H9 (cell line): ENCODE measurements around the gene C3orf20. TPM values are rescaled to one million over a fixed set of nuclear protein-coding genes. Genes with fewer than 3 reads are reported as not detected.

Experiments used
- DNase-seq: peaks from one replicate; pipeline ENCODE4 v3.0.0-alpha.2; 2017
- H2AFZ ChIP-seq: one replicate; pipeline ENCODE4 v1.6.1; 2013; ENCODE audit warnings: mild to moderate bottlenecking, low read length, control low read depth, moderate library complexity
- H2AK5ac ChIP-seq: 2 replicates; pipeline ENCODE4 v1.6.1; 2013; ENCODE audit warnings: low read length, control low read depth, mixed read lengths; ENCODE audit not compliant: insufficient read length
- H2BK120ac ChIP-seq: one replicate; pipeline ENCODE4 v1.6.1; 2013; ENCODE audit warnings: low read depth, mild to moderate bottlenecking, low read length, control low read depth, inconsistent platforms; ENCODE audit not compliant: poor library complexity, severe bottlenecking
- H2BK12ac ChIP-seq: 2 replicates; pipeline ENCODE4 v1.6.1; 2013; ENCODE audit warnings: low read length, control low read depth, mixed read lengths, low read depth; ENCODE audit not compliant: insufficient read length
- H2BK15ac ChIP-seq: 2 replicates; pipeline ENCODE4 v1.6.1; 2013; ENCODE audit warnings: low read depth, low read length, control low read depth
- H2BK20ac ChIP-seq: one replicate; pipeline ENCODE4 v1.6.1; 2013; ENCODE audit warnings: low read depth, mild to moderate bottlenecking, low read length, control low read depth, inconsistent platforms; ENCODE audit not compliant: poor library complexity, severe bottlenecking
- H2BK5ac ChIP-seq: 2 replicates; pipeline ENCODE4 v1.6.1; 2013; ENCODE audit warnings: low read length, control low read depth, mixed read lengths; ENCODE audit not compliant: insufficient read length
- H3K14ac ChIP-seq: 2 replicates; pipeline ENCODE4 v1.6.1; 2013; ENCODE audit warnings: low read length, control low read depth; ENCODE audit not compliant: insufficient read depth
- H3K18ac ChIP-seq: 2 replicates; pipeline ENCODE4 v1.6.1; 2013; ENCODE audit warnings: low read depth, mild to moderate bottlenecking, mixed read lengths, low read length, control low read depth; ENCODE audit not compliant: insufficient read length
- H3K23ac ChIP-seq: 2 replicates; pipeline ENCODE4 v1.6.1; 2013; ENCODE audit warnings: low read length, control low read depth, mixed read lengths, low read depth; ENCODE audit not compliant: insufficient read length
- H3K23me2 ChIP-seq: 2 replicates; pipeline ENCODE4 v1.6.1; 2013; ENCODE audit warnings: low read depth, mild to moderate bottlenecking, mixed read lengths, low read length, control low read depth; ENCODE audit not compliant: insufficient read length, poor library complexity, severe bottlenecking
- H3K27ac ChIP-seq: 2 replicates; pipeline ENCODE4 v1.5.1; 2013; ENCODE audit warnings: low read length, control low read depth, mixed read lengths, low read depth; ENCODE audit not compliant: insufficient read length
- H3K27me3 ChIP-seq: 2 replicates; pipeline ENCODE4 v1.6.1; 2013; ENCODE audit warnings: low read length, control low read depth, inconsistent platforms; ENCODE audit not compliant: insufficient read depth
- H3K4ac ChIP-seq: 2 replicates; pipeline ENCODE4 v1.6.1; 2013; ENCODE audit warnings: low read depth, mild to moderate bottlenecking, control low read depth, inconsistent platforms, low read length, moderate library complexity
- H3K4me1 ChIP-seq: 2 replicates; pipeline ENCODE4 v1.6.1; 2013; ENCODE audit warnings: low read length, control low read depth, inconsistent platforms; ENCODE audit not compliant: insufficient read depth
- H3K4me2 ChIP-seq: 2 replicates; pipeline ENCODE4 v1.6.1; 2013; ENCODE audit warnings: low read length, control low read depth, mixed read lengths; ENCODE audit not compliant: insufficient read length, insufficient read depth
- H3K56ac ChIP-seq: 2 replicates; pipeline ENCODE4 v1.6.1; 2013; ENCODE audit warnings: low read depth, mild to moderate bottlenecking, mixed read lengths, low read length, control low read depth; ENCODE audit not compliant: insufficient read length
- H3K79me1 ChIP-seq: 2 replicates; pipeline ENCODE4 v1.6.1; 2013; ENCODE audit warnings: low read depth, mild to moderate bottlenecking, moderate library complexity, low read length, control low read depth, inconsistent platforms; ENCODE audit not compliant: insufficient read depth, poor library complexity, severe bottlenecking
- H3K79me2 ChIP-seq: 2 replicates; pipeline ENCODE4 v1.6.1; 2013; ENCODE audit warnings: low read length, control low read depth, inconsistent platforms; ENCODE audit not compliant: insufficient read depth
- H3K9ac ChIP-seq: 2 replicates; pipeline ENCODE4 v1.6.1; 2013; ENCODE audit warnings: low read length, control low read depth, mixed read lengths; ENCODE audit not compliant: insufficient read length; ENCODE audit errors: extremely low read depth
- H3K9me3 ChIP-seq: one replicate; pipeline ENCODE4 v1.6.1; 2013; ENCODE audit warnings: low read depth, low read length, inconsistent platforms; ENCODE audit not compliant: control insufficient read depth
- H3T11ph ChIP-seq: one replicate; pipeline ENCODE4 v1.6.1; 2013; ENCODE audit warnings: mild to moderate bottlenecking, low read length, control low read depth, inconsistent platforms
- H4K20me1 ChIP-seq: one replicate; pipeline ENCODE4 v1.6.1; 2013; ENCODE audit not compliant: control insufficient read depth, insufficient read length, insufficient read depth
- H4K5ac ChIP-seq: 2 replicates; pipeline ENCODE4 v1.6.1; 2013; ENCODE audit warnings: low read depth, mild to moderate bottlenecking, mixed read lengths, low read length, control low read depth; ENCODE audit not compliant: insufficient read length
- H4K8ac ChIP-seq: replicated peaks from 2 replicates; pipeline ENCODE4 v1.6.1; 2013; ENCODE audit warnings: low read length, control low read depth, mixed read lengths, low read depth; ENCODE audit not compliant: insufficient read length
- H4K91ac ChIP-seq: 2 replicates; pipeline ENCODE4 v1.6.1; 2013; ENCODE audit warnings: low read depth, mild to moderate bottlenecking, moderate library complexity, mixed read lengths, low read length, control low read depth; ENCODE audit not compliant: insufficient read length
- H3K27ac Mint-ChIP-seq, 3 experiments: 2 replicates in 2 of 3; 3 replicates in 1 of 3; pipeline ENCODE4 v1.8.0; 2020 to 2021; ENCODE audit warnings: mixed read lengths in 3 of 3, mild to moderate bottlenecking in 1 of 3, moderate library complexity in 1 of 3
- H3K27me3 Mint-ChIP-seq: 2 replicates; pipeline ENCODE4 v1.8.0; 2021; ENCODE audit warnings: low read depth, mild to moderate bottlenecking, moderate library complexity, mixed read lengths
- H3K36me3 Mint-ChIP-seq, 3 experiments: 2 replicates in 2 of 3; 3 replicates in 1 of 3; pipeline ENCODE4 v1.8.0; 2020 to 2021; ENCODE audit warnings: low read depth in 3 of 3, mixed read lengths in 3 of 3; ENCODE audit not compliant: insufficient read depth in 1 of 3
- H3K4me1 Mint-ChIP-seq, 2 experiments: 2 replicates each; pipeline ENCODE4 v1.8.0; 2020; ENCODE audit warnings: mixed read lengths in 2 of 2
- H3K4me3 Mint-ChIP-seq, 2 experiments: 2 replicates in 1 of 2; 3 replicates in 1 of 2; pipeline ENCODE4 v1.8.0; 2020 to 2021; ENCODE audit warnings: mild to moderate bottlenecking in 2 of 2, mixed read lengths in 2 of 2, moderate library complexity in 1 of 2
- H3K9me3 Mint-ChIP-seq, 2 experiments: 2 replicates in 1 of 2; 3 replicates in 1 of 2; pipeline ENCODE4 v1.8.0; 2020; ENCODE audit warnings: mild to moderate bottlenecking in 2 of 2, mixed read lengths in 2 of 2, moderate library complexity in 1 of 2
- CTCF ChIP-seq: fragments of 200-600 bp; sonication (generic); conservative IDR thresholded peaks from 3 replicates; pipeline ENCODE4 v1.8.0; 2021; ENCODE audit warnings: antibody characterized with exemption, mild to moderate bottlenecking
- WGBS: extraction: QIAGEN DNeasy Blood & Tissue Kit; methylation state at CpG from one replicate; pipeline ENCODE4 v1.1.7; 2013; ENCODE audit warnings: missing lambda C conversion rate, low lambda C conversion rate, mixed read lengths; ENCODE audit not compliant: insufficient read length; ENCODE audit errors: extremely low coverage; 5-methylcytosine and 5-hydroxymethylcytosine counted together
- total RNA-seq: library from RNA; stranded (reverse); gene quantifications from 2 replicates; pipeline ENCODE4 v1.2.1, GENCODE V29; 2021

Gene C3orf20
- total RNA-seq, 1 experiment from 2014 or later: not detected

GRCh38 chr3:14646131-14646573, 28.8 kb upstream of the C3orf20 start:
- no peak overlapping the region for H4K5ac ChIP-seq
- H3K27ac ChIP-seq: no peak overlapping the region
- Mint-ChIP-seq H3K27ac (no peak overlapping the region), H3K9me3 (no peaks in the 10 kb centered on the region; a peak in 1 of 5 replicates), H3K27me3 (peaks cover 70% of the 10 kb centered on the region), H3K4me3 (no peak overlapping the region), H3K4me1 (peaks cover 0 to 5% of the 10 kb centered on the region in 2 experiments; a peak in 3 of 4 replicates), H3K36me3 (no peaks in the 10 kb centered on the region)
- no peak overlapping the region for H3K56ac ChIP-seq
- no peaks in the 10 kb centered on the region for H3K79me1 ChIP-seq
- no peak overlapping the region for H2BK15ac ChIP-seq
- H3K4me1 ChIP-seq: no peaks in the 10 kb centered on the region
- no peak overlapping the region for H2BK12ac ChIP-seq
- no peak for TF ChIP-seq CTCF
- no CpG with 5 or more reads among the region's 6 CpGs for WGBS
- H3T11ph ChIP-seq: no peak overlapping the region
- H4K20me1 ChIP-seq: no peaks in the 10 kb centered on the region
- no peak overlapping the region for H2AK5ac ChIP-seq
- H3K9ac ChIP-seq: no peak overlapping the region
- DNase-seq: no peak
- peaks cover 2% of the 10 kb centered on the region; the same call in 1 of the 2 replicates for H3K79me2 ChIP-seq
- H3K18ac ChIP-seq: no peak overlapping the region
- no peaks in the 10 kb centered on the region; the same call in 1 of the 2 replicates for H3K27me3 ChIP-seq
- no peaks in the 10 kb centered on the region for H3K9me3 ChIP-seq
- no peak overlapping the region for H3K4me2 ChIP-seq
- H2AFZ ChIP-seq: no peak overlapping the region
- no peak overlapping the region for H2BK120ac ChIP-seq
- H3K14ac ChIP-seq: no peak overlapping the region; the same call in 1 of the 2 replicates
- H3K4ac ChIP-seq: no peak overlapping the region
- H4K8ac ChIP-seq: no peak overlapping the region
- H4K91ac ChIP-seq: no peak overlapping the region
- no peak overlapping the region for H2BK5ac ChIP-seq
- H3K23me2 ChIP-seq: no peaks in the 10 kb centered on the region
- H3K23ac ChIP-seq: no peak overlapping the region
- no peak overlapping the region for H2BK20ac ChIP-seq
